Medulla oblongata (tissue), 1 donor: Measurements from ENCODE around the gene DNER.
"Not testable (repeated sequence)": the region's sequence is repeated elsewhere in the genome, so short reads cannot be mapped to it uniquely, and the experiment has no call there.

ENCODE experiments used
- DNase-seq: peaks from one replicate; pipeline ENCODE4 v3.0.0-alpha.2; 2015; ENCODE audit errors: extremely low spot score

DNER gene

DNA sequence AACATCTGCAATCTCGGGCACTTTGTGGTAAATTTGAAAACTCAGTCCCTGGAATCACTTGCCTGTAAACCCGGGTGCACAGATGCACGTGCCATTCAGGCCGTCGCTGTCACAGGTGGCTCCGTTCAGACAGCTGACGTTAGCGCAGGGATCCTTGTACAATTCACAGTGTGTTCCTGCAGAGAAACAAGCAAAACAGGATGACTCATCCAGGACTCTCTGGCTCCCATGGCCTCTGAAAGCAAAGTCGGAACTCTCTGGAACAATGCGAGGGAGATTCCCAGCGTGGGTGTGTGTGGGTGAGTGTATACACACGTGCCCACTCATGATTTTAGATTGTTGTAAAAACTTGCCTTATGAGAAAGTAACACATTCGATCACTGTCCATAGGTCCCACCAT is 307.2 kb downstream of the DNER start:
- peak; percentile 62 for DNase-seq

DNA sequence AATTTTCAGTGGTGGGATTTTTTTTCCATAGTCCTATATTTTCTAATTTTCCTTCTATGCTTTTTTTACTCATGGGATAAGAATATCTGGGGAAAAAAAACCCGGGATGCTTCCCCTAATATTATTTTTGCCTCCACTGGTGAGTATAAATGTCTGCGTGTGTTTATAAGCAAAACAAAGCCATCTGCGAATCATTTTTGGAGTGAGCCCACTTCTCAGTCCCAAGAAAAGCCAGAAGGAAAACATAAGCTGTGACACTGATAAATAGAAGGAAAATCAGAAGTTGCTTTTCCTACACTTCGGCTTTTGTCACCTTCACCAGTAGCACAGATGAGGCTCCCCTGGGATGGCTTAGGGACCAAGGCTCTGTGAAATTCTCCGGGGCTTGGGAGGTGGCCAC is 308.6 kb downstream of the DNER start:
- no peak for DNase-seq

DNA sequence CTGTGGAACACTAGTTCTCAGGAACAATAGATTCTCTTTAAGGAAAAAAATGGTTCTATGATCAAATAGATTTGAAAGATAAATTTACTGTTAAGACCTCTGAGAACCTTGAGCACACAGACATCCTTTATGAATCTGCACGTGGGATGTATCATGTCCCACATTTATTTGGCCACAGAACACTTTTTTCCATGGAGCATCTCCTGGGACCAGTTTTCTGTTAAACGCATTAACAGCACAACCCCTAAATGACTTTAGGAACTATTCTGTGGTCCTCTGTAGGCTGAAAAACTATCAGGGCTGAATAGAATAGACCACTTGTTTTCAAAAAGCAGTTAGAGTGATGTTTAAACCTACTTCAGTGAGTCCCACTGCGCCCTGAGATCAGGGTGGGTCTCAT is 311.1 kb downstream of the DNER start:
- DNase-seq: no peak

GRCh38 chr2:229401171-229401865 is 313.0 kb downstream of the DNER start:
- no peak for DNase-seq

DNA sequence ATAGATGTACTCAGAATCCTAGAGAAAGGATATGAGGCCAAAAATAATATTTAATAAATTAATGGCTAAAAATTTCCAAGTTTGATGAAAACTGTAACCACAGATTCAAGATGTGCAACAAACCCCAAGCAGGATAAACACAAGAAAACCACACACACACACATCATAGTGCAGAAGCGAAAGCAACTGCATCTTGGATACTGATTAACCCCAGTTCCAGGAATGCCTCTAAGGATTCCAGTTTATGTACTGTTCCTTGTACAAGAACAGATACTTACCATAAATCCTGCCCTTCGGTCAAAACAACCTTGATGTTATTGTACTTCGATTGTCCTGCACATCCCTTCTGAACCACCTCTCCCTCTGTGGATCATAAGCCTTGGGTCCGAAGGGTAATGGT is 320.4 kb downstream of the DNER start:
- DNase-seq: no peak

- DNase-seq: peak; percentile 79
These were observed 322.2 kb downstream of the DNER start for GRCh38 chr2:229392196-229392595.

GRCh38 chr2:229388731-229389130 is 325.6 kb downstream of the DNER start:
- no peak for DNase-seq

- DNase-seq: peak; percentile 45
These were observed 326.5 kb downstream of the DNER start for GRCh38 chr2:229387866-229388265.

GRCh38 chr2:229380101-229380625 is 334.2 kb downstream of the DNER start:
- no peak for DNase-seq

DNA sequence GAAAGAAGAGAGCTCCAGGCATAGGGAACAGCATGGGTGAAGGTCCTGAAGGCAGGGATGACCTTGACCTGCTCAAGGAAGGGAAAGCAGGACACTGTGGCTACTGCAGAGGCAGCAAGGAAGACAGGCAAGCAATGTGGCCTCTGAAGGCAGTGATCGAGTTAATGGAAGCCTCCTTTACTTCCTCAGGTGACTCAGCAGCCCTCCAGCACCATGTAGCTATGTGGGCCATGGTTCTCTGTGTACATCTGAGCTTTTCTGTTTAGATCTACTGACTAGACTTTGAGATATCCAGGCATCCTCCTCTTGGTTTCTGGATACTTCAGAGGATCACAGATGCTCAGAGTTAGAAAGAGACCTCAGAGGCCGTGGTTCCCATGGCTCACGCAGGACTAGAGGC is 336.0 kb downstream of the DNER start:
- no peak for DNase-seq

DNA sequence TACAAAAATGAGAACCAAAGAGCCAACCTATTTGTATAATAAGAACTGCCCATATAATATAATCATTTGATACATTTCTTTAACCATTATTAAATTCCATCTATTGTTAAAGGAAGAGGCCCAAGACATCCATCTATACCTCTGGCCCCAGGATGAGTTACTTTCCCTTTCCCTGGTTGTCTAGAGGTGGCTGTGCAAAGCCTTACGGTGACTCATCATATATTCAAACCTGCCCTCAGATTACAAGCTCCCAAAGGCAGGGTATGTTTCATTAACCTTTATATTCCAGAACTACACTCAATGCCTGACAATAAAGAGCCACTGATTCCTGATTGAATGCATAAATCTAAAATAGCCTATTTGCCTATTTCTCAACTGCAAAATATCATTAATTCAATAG is 337.5 kb downstream of the DNER start:
- no peak for DNase-seq

DNA sequence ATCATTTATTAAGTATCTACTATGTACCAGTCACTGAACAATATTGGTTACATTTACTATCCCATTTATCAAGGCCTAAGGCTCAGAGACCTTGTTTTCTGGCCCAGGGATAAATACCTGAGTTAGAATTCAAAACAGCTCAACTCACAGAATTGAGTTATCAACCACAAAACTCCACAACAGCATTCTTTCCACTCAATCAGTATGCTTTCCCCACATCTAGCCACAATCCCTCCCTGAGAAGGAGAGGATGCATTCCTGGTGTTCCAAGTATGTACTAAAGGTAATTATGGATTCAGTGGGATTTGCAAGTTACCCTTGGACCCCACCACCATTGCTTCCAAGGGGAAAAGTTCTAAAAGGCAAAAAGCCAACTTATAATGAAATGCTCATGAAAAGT is 339.1 kb downstream of the DNER start:
- DNase-seq: no peak

- DNase-seq: not testable (repeated sequence)
These were observed 341.0 kb downstream of the DNER start for GRCh38 chr2:229373311-229373710.

GRCh38 chr2:229372207-229372606 is 342.1 kb downstream of the DNER start:
- DNase-seq: no peak

- DNase-seq: no peak
These were observed 343.3 kb downstream of the DNER start for GRCh38 chr2:229371086-229371485.

DNA sequence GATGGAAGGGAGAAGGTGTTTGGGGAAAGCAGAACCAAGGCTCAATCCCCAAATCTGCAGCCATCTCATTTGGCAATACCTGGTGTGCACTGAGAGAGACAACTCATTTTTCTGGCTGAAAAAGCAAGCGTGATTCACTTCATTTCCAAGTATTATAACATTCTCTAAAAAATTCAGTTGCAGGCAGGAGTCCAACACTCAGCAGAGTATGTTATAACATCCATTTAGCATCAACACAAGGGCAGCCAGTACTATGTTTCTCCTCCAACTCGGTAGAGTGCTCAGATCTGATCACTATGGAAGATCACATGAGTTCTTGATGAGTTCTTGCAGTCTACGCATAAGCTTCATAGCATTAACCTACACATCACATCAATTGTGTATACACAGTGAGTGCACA is 343.8 kb downstream of the DNER start:
- DNase-seq: no peak

- DNase-seq: no peak
These were observed 351.1 kb downstream of the DNER start for GRCh38 chr2:229363185-229363814.

GRCh38 chr2:229350883-229351282 is 363.5 kb downstream of the DNER start:
- no peak for DNase-seq

GRCh38 chr2:229350117-229350805 is 364.1 kb downstream of the DNER start:
- no peak for DNase-seq

GRCh38 chr2:229348128-229348527 is 366.2 kb downstream of the DNER start:
- DNase-seq: no peak

GRCh38 chr2:229346816-229347540 is 367.4 kb downstream of the DNER start:
- no peak for DNase-seq

- DNase-seq: no peak
These were observed 369.4 kb downstream of the DNER start for GRCh38 chr2:229344955-229345354.
